Measurements from ENCODE around the gene ARL6IP4. TPM values are rescaled to one million over a fixed set of nuclear protein-coding genes. Genes with fewer than 3 reads are reported as not detected.

ARL6IP4 gene
- total RNA-seq, 2 experiments from 2014 or later, result 159 to 177 TPM

- Mint-ChIP-seq H3K36me3 (ENCODE audit: low read depth) (no peaks in the 10 kb centered on the region), H3K4me1 (ENCODE audit: low read depth) (peaks cover 18% of the 10 kb centered on the region), H3K9me3 (no peaks in the 10 kb centered on the region), H3K27me3 (ENCODE audit: low read depth) (no peaks in the 10 kb centered on the region), H3K4me3 (no peak overlapping the region), H3K27ac (peak overlapping the region; percentile 83)
- intact Hi-C loops (cut with micrococcal nuclease), result loop anchor here (1.0 to 2.0 kb wide), 4 partner anchors 27 to 73 kb away; no protein-coding TSS in a partner anchor
- DNase-seq, result peak; percentile 17
- CTCF ChIA-PET, result interaction anchor here (1.3 to 15.0 kb wide), 2 partner anchors 65 to 87 kb away, joined by 6 to 185 read pairs; no protein-coding TSS in a partner anchor
Observed at GRCh38 chr12:122947352-122947792, 33.1 kb upstream of the ARL6IP4 start.

GRCh38 chr12:122948605-122949004, 31.9 kb upstream of the ARL6IP4 start:
- Mint-ChIP-seq H3K27me3 (ENCODE audit: low read depth) (no peaks in the 10 kb centered on the region), H3K4me3 (no peak overlapping the region), H3K27ac (no peak overlapping the region), H3K36me3 (ENCODE audit: low read depth) (no peaks in the 10 kb centered on the region), H3K9me3 (no peaks in the 10 kb centered on the region), H3K4me1 (ENCODE audit: low read depth) (peaks cover 18% of the 10 kb centered on the region)
- intact Hi-C loops (cut with micrococcal nuclease), result no loop called here
- no peak for DNase-seq
- CTCF ChIA-PET, result interaction anchor here (1.7 to 15.0 kb wide), 2 partner anchors 77 to 88 kb away, joined by 4 to 185 read pairs; no protein-coding TSS in a partner anchor

- no peak overlapping the region for H3K27ac Mint-ChIP-seq
- no peaks in the 10 kb centered on the region for H3K27me3 Mint-ChIP-seq (ENCODE audit: low read depth)
- no peaks in the 10 kb centered on the region for H3K9me3 Mint-ChIP-seq
- DNase-seq, result no peak
- no peaks in the 10 kb centered on the region for H3K36me3 Mint-ChIP-seq (ENCODE audit: low read depth)
- intact Hi-C loops (cut with micrococcal nuclease), result no loop called here
- no peak overlapping the region for H3K4me3 Mint-ChIP-seq
- H3K4me1 Mint-ChIP-seq (ENCODE audit: low read depth), result peaks cover 18% of the 10 kb centered on the region
- CTCF ChIA-PET, result interaction anchor here (0.6 to 15.0 kb wide), 4 partner anchors 78 to 571 kb away, joined by 3 to 185 read pairs (median 4); no protein-coding TSS in a partner anchor
Observed at GRCh38 chr12:122949405-122949804, 31.1 kb upstream of the ARL6IP4 start.

GRCh38 chr12:122949816-122950675, 30.4 kb upstream of the ARL6IP4 start:
- CTCF ChIA-PET, result interaction anchor here (0.6 to 15.0 kb wide), 6 partner anchors 69 to 570 kb away, joined by 3 to 185 read pairs (median 4); no protein-coding TSS in a partner anchor
- Mint-ChIP-seq H3K9me3 (no peaks in the 10 kb centered on the region), H3K4me3 (no peak overlapping the region), H3K36me3 (ENCODE audit: low read depth) (no peaks in the 10 kb centered on the region), H3K4me1 (ENCODE audit: low read depth) (peaks cover 18% of the 10 kb centered on the region), H3K27ac (no peak overlapping the region), H3K27me3 (ENCODE audit: low read depth) (no peaks in the 10 kb centered on the region)
- DNase-seq, result no peak
- intact Hi-C loops (cut with micrococcal nuclease), result no loop called here

GRCh38 chr12:122951406-122951805, 29.1 kb upstream of the ARL6IP4 start:
- H3K27ac Mint-ChIP-seq, result no peak overlapping the region
- H3K4me1 Mint-ChIP-seq (ENCODE audit: low read depth), result peaks cover 15% of the 10 kb centered on the region
- H3K4me3 Mint-ChIP-seq, result no peak overlapping the region
- no peaks in the 10 kb centered on the region for H3K9me3 Mint-ChIP-seq
- no peaks in the 10 kb centered on the region for H3K27me3 Mint-ChIP-seq (ENCODE audit: low read depth)
- intact Hi-C loops (cut with micrococcal nuclease), result no loop called here
- no peaks in the 10 kb centered on the region for H3K36me3 Mint-ChIP-seq (ENCODE audit: low read depth)
- DNase-seq, result no peak
- CTCF ChIA-PET, result interaction anchor here (1.1 to 15.0 kb wide), 5 partner anchors 70 to 158 kb away, joined by 4 to 185 read pairs (median 5); no protein-coding TSS in a partner anchor

GRCh38 chr12:122951979-122952892, 28.2 kb upstream of the ARL6IP4 start:
- CTCF ChIA-PET, result interaction anchor here (0.5 to 15.0 kb wide), 17 partner anchors 12 to 324 kb away, joined by 3 to 185 read pairs (median 4); no protein-coding TSS in a partner anchor
- intact Hi-C loops (cut with micrococcal nuclease), result loop anchor here (1.0 kb wide), 3 partner anchors 72 to 159 kb away; no protein-coding TSS in a partner anchor
- H3K36me3 Mint-ChIP-seq (ENCODE audit: low read depth), result no peaks in the 10 kb centered on the region
- H3K27ac Mint-ChIP-seq, result no peak overlapping the region
- no peak overlapping the region for H3K4me3 Mint-ChIP-seq
- H3K4me1 Mint-ChIP-seq (ENCODE audit: low read depth), result peaks cover 6% of the 10 kb centered on the region
- peak; percentile 87 for DNase-seq
- H3K9me3 Mint-ChIP-seq, result no peaks in the 10 kb centered on the region
- no peaks in the 10 kb centered on the region for H3K27me3 Mint-ChIP-seq (ENCODE audit: low read depth)

GRCh38 chr12:122955156-122955555, 25.3 kb upstream of the ARL6IP4 start:
- Mint-ChIP-seq H3K27me3 (ENCODE audit: low read depth) (no peaks in the 10 kb centered on the region), H3K9me3 (no peaks in the 10 kb centered on the region), H3K4me3 (no peak overlapping the region), H3K4me1 (ENCODE audit: low read depth) (peaks cover 1% of the 10 kb centered on the region), H3K36me3 (ENCODE audit: low read depth) (no peaks in the 10 kb centered on the region), H3K27ac (no peak overlapping the region)
- CTCF ChIA-PET, result interaction anchor here (5.1 to 15.0 kb wide), 3 partner anchors 74 to 161 kb away, joined by 15 to 185 read pairs (median 54); no protein-coding TSS in a partner anchor
- no peak for DNase-seq
- intact Hi-C loops (cut with micrococcal nuclease), result no loop called here

GRCh38 chr12:122956035-122956434, 24.4 kb upstream of the ARL6IP4 start:
- H3K4me3 Mint-ChIP-seq, result no peak overlapping the region
- no peaks in the 10 kb centered on the region for H3K9me3 Mint-ChIP-seq
- intact Hi-C loops (cut with micrococcal nuclease), result no loop called here
- CTCF ChIA-PET, result interaction anchor here (1.8 to 15.0 kb wide), 4 partner anchors 11 to 162 kb away, joined by 4 to 185 read pairs (median 34); no protein-coding TSS in a partner anchor
- no peaks in the 10 kb centered on the region for H3K36me3 Mint-ChIP-seq (ENCODE audit: low read depth)
- H3K27me3 Mint-ChIP-seq (ENCODE audit: low read depth), result no peaks in the 10 kb centered on the region
- no peak overlapping the region for H3K27ac Mint-ChIP-seq
- no peak for DNase-seq
- peaks cover 1% of the 10 kb centered on the region for H3K4me1 Mint-ChIP-seq (ENCODE audit: low read depth)

- CTCF ChIA-PET, result interaction anchor here (1.4 to 8.4 kb wide), 2 partner anchors 77 to 164 kb away, joined by 3 to 54 read pairs; no protein-coding TSS in a partner anchor
- intact Hi-C loops (cut with micrococcal nuclease), result no loop called here
- no peaks in the 10 kb centered on the region for H3K4me1 Mint-ChIP-seq (ENCODE audit: low read depth)
- H3K27me3 Mint-ChIP-seq (ENCODE audit: low read depth), result no peaks in the 10 kb centered on the region
- H3K36me3 Mint-ChIP-seq (ENCODE audit: low read depth), result no peaks in the 10 kb centered on the region
- no peak overlapping the region for H3K27ac Mint-ChIP-seq
- DNase-seq, result no peak
- H3K4me3 Mint-ChIP-seq, result no peak overlapping the region
- no peaks in the 10 kb centered on the region for H3K9me3 Mint-ChIP-seq
Observed at GRCh38 chr12:122958198-122958888, 22.1 kb upstream of the ARL6IP4 start.

GRCh38 chr12:122959566-122960192, 20.8 kb upstream of the ARL6IP4 start:
- no peak overlapping the region for H3K27ac Mint-ChIP-seq
- no peak overlapping the region for H3K4me3 Mint-ChIP-seq
- no peaks in the 10 kb centered on the region for H3K9me3 Mint-ChIP-seq
- no peaks in the 10 kb centered on the region for H3K4me1 Mint-ChIP-seq (ENCODE audit: low read depth)
- H3K27me3 Mint-ChIP-seq (ENCODE audit: low read depth), result no peaks in the 10 kb centered on the region
- H3K36me3 Mint-ChIP-seq (ENCODE audit: low read depth), result no peaks in the 10 kb centered on the region
- CTCF ChIA-PET, result no interaction called here
- no peak for DNase-seq
- intact Hi-C loops (cut with micrococcal nuclease), result no loop called here

- H3K27me3 Mint-ChIP-seq (ENCODE audit: low read depth), result no peaks in the 10 kb centered on the region
- H3K4me3 Mint-ChIP-seq, result no peak overlapping the region
- intact Hi-C loops (cut with micrococcal nuclease), result no loop called here
- no peak overlapping the region for H3K27ac Mint-ChIP-seq
- H3K36me3 Mint-ChIP-seq (ENCODE audit: low read depth), result no peaks in the 10 kb centered on the region
- peaks cover 3% of the 10 kb centered on the region for H3K4me1 Mint-ChIP-seq (ENCODE audit: low read depth)
- H3K9me3 Mint-ChIP-seq, result no peaks in the 10 kb centered on the region
- CTCF ChIA-PET, result no interaction called here
- DNase-seq, result no peak
Observed at GRCh38 chr12:122960193-122960569, 20.3 kb upstream of the ARL6IP4 start.

Measured in activated naive CD4-positive, alpha-beta T cell treated with anti-CD3 and anti-CD28 coated beads for 36 hours (primary cell).